Nephron (organoid): ENCODE measurements around the gene NRP1.

ENCODE experiments used
- H3K27ac Mint-ChIP-seq, 3 experiments: 2 replicates each; pipeline ENCODE4 v1.8.0; 2020; ENCODE audit warnings: mixed read lengths in 3 of 3, mild to moderate bottlenecking in 2 of 3, moderate library complexity in 1 of 3
- H3K27me3 Mint-ChIP-seq: 2 replicates; pipeline ENCODE4 v1.8.0; 2021; ENCODE audit warnings: low read depth, mild to moderate bottlenecking, moderate library complexity, mixed read lengths
- H3K36me3 Mint-ChIP-seq: 2 replicates; pipeline ENCODE4 v1.8.0; 2020; ENCODE audit warnings: low read depth, mixed read lengths
- H3K4me1 Mint-ChIP-seq: 2 replicates; pipeline ENCODE4 v1.8.0; 2020; ENCODE audit warnings: mixed read lengths
- H3K4me3 Mint-ChIP-seq, 3 experiments: 2 replicates each; pipeline ENCODE4 v1.8.0; 2020; ENCODE audit warnings: mild to moderate bottlenecking in 3 of 3, mixed read lengths in 3 of 3, moderate library complexity in 2 of 3
- H3K9me3 Mint-ChIP-seq: 2 replicates; pipeline ENCODE4 v1.8.0; 2020; ENCODE audit warnings: mixed read lengths
- CTCF ChIP-seq, 3 experiments: fragments of 200-600 bp; sonication (generic); IDR thresholded peaks; one replicate each; pipeline ENCODE4 v1.5.0; 2021; ENCODE audit warnings: antibody characterized with exemption in 3 of 3; ENCODE audit not compliant: unreplicated experiment in 3 of 3

NRP1 gene

GRCh38 chr10:33240258-33240657 is 94.2 kb downstream of the NRP1 start:
- H3K9me3 Mint-ChIP-seq, result no peaks in the 10 kb centered on the region
- no peak for TF ChIP-seq CTCF (IDR thresholded peaks at IDR 0.05; ENCODE audit: unreplicated experiment in 3 of 3)
- peaks cover 44% of the 10 kb centered on the region for H3K4me1 Mint-ChIP-seq

GRCh38 chr10:33239257-33239656 is 95.2 kb downstream of the NRP1 start:
- Mint-ChIP-seq H3K36me3 (peaks cover 59% of the 10 kb centered on the region), H3K27me3 (no peaks in the 10 kb centered on the region), H3K27ac (no peak overlapping the region), H3K9me3 (no peaks in the 10 kb centered on the region), H3K4me1 (peaks cover 54% of the 10 kb centered on the region), H3K4me3 (no peak overlapping the region)
- no peak for TF ChIP-seq CTCF (IDR thresholded peaks at IDR 0.05; ENCODE audit: unreplicated experiment in 3 of 3)

More at GRCh38 chr10:33240258-33240657, 94.2 kb downstream of the NRP1 start:
- no peak overlapping the region for H3K27ac Mint-ChIP-seq
- H3K27me3 Mint-ChIP-seq, result no peaks in the 10 kb centered on the region
- peaks cover 62% of the 10 kb centered on the region for H3K36me3 Mint-ChIP-seq
- no peak overlapping the region for H3K4me3 Mint-ChIP-seq

GRCh38 chr10:33238643-33239042 is 95.8 kb downstream of the NRP1 start:
- peaks cover 61% of the 10 kb centered on the region for H3K4me1 Mint-ChIP-seq
- no peaks in the 10 kb centered on the region for H3K27me3 Mint-ChIP-seq
- H3K9me3 Mint-ChIP-seq, result no peaks in the 10 kb centered on the region
- no peak overlapping the region for H3K4me3 Mint-ChIP-seq
- H3K27ac Mint-ChIP-seq, result peak overlapping the region in 2 of 3 experiments; percentile 69 to 81
- H3K36me3 Mint-ChIP-seq, result peaks cover 55% of the 10 kb centered on the region
- TF ChIP-seq CTCF (IDR thresholded peaks at IDR 0.05; ENCODE audit: unreplicated experiment in 3 of 3), result no peak

GRCh38 chr10:33237736-33238624 is 96.5 kb downstream of the NRP1 start:
- no peak overlapping the region for H3K4me3 Mint-ChIP-seq
- H3K36me3 Mint-ChIP-seq, result peaks cover 57% of the 10 kb centered on the region
- peak overlapping the region; percentile 69 to 85 (median 81) for H3K27ac Mint-ChIP-seq
- peaks cover 67% of the 10 kb centered on the region for H3K4me1 Mint-ChIP-seq
- no peak for TF ChIP-seq CTCF (IDR thresholded peaks at IDR 0.05; ENCODE audit: unreplicated experiment in 3 of 3)
- H3K9me3 Mint-ChIP-seq, result no peaks in the 10 kb centered on the region
- no peaks in the 10 kb centered on the region for H3K27me3 Mint-ChIP-seq

- Mint-ChIP-seq H3K36me3 (peaks cover 61% of the 10 kb centered on the region), H3K4me1 (peaks cover 69% of the 10 kb centered on the region)
These were observed 97.6 kb downstream of the NRP1 start for GRCh38 chr10:33236916-33237315.

More at GRCh38 chr10:33236916-33237315, 97.6 kb downstream of the NRP1 start:
- TF ChIP-seq CTCF (IDR thresholded peaks at IDR 0.05; ENCODE audit: unreplicated experiment in 3 of 3), result no peak
- no peaks in the 10 kb centered on the region for H3K27me3 Mint-ChIP-seq
- H3K9me3 Mint-ChIP-seq, result no peaks in the 10 kb centered on the region
- H3K4me3 Mint-ChIP-seq, result no peak overlapping the region
- H3K27ac Mint-ChIP-seq, result peak overlapping the region; percentile 83 to 88 (median 85)
